Naive thymus-derived CD4-positive, alpha-beta T cell (primary cell): ENCODE results near the gene APCDD1L. TPM values are rescaled to one million over a fixed set of nuclear protein-coding genes. Genes with fewer than 3 reads are reported as not detected.

Source experiments
- ATAC-seq: fragments of 150-1000 bp; cut with Tn5 transposase; 2 replicates; pipeline ENCODE4 v1.10.0; 2021; ENCODE audit warnings: mild to moderate bottlenecking, moderate library complexity
- CTCF ChIA-PET: fragments of 350-600 bp; sonication (Branson Sonifier 250); formaldehyde crosslinking; loops from one replicate; lab custom pipeline; 2021; ENCODE audit warnings: antibody characterized with exemption; lab: Charles Lee
- POLR2A ChIA-PET: fragments of 350-600 bp; sonication (Branson Sonifier 250); formaldehyde crosslinking; loops from one replicate; lab custom pipeline; 2021; ENCODE audit warnings: antibody characterized with exemption, inconsistent platforms; lab: Charles Lee
- DNase-seq, 9 donors: peaks; one replicate each; pipeline versions ENCODE4 v3.0.0 to v3.0.0-alpha.2; 2020 to 2022; ENCODE audit warnings: mixed read lengths in 1 of 9
- H3K27ac ChIP-seq: one replicate; pipeline ENCODE4 v1.7.0; 2013; ENCODE audit warnings: mild to moderate bottlenecking, low read depth, low read length, moderate library complexity
- H3K27me3 ChIP-seq, 2 donors: one replicate each; pipeline ENCODE4 v1.7.0; 2013; ENCODE audit warnings: low read length in 2 of 2, mild to moderate bottlenecking in 2 of 2, moderate library complexity in 2 of 2; ENCODE audit not compliant: control insufficient read depth in 2 of 2, insufficient read depth in 2 of 2
- H3K36me3 ChIP-seq, 3 experiments: 1 replicate in 2 of 3; 2 replicates in 1 of 3; pipeline ENCODE4 v1.7.0; 2013; ENCODE audit warnings: low read length in 3 of 3, mild to moderate bottlenecking in 3 of 3, moderate library complexity in 1 of 3; ENCODE audit not compliant: insufficient read depth in 3 of 3, control insufficient read depth in 2 of 3
- H3K4me1 ChIP-seq, 2 donors: one replicate each; pipeline ENCODE4 v1.7.0; 2013; ENCODE audit warnings: low read length in 2 of 2, mild to moderate bottlenecking in 2 of 2, moderate library complexity in 1 of 2; ENCODE audit not compliant: control insufficient read depth in 2 of 2, insufficient read depth in 2 of 2
- H3K4me3 ChIP-seq: 2 replicates; pipeline ENCODE4 v1.7.0; 2013; ENCODE audit warnings: mild to moderate bottlenecking, low read length
- H3K9me3 ChIP-seq, 3 experiments: 1 replicate in 2 of 3; 2 replicates in 1 of 3; pipeline ENCODE4 v1.7.0; 2013; ENCODE audit warnings: low read length in 3 of 3; ENCODE audit not compliant: control insufficient read depth in 2 of 3
- H3K27ac Mint-ChIP-seq, 9 donors: one replicate each; pipeline ENCODE4 v1.8.0; 2020 to 2022; ENCODE audit warnings: mixed read lengths in 9 of 9, mild to moderate bottlenecking in 8 of 9, moderate library complexity in 5 of 9, inconsistent platforms in 2 of 9
- H3K27me3 Mint-ChIP-seq, 5 donors: one replicate each; pipeline ENCODE4 v1.8.0; 2021 to 2022; ENCODE audit warnings: mixed read lengths in 5 of 5, mild to moderate bottlenecking in 1 of 5
- H3K36me3 Mint-ChIP-seq, 5 donors: one replicate each; pipeline ENCODE4 v1.8.0; 2020 to 2022; ENCODE audit warnings: mixed read lengths in 5 of 5, mild to moderate bottlenecking in 3 of 5, inconsistent platforms in 1 of 5
- H3K4me1 Mint-ChIP-seq, 7 donors: one replicate each; pipeline ENCODE4 v1.8.0; 2020 to 2022; ENCODE audit warnings: mixed read lengths in 7 of 7, mild to moderate bottlenecking in 3 of 7, inconsistent platforms in 1 of 7
- H3K4me3 Mint-ChIP-seq, 10 donors: one replicate each; pipeline ENCODE4 v1.8.0; 2020 to 2022; ENCODE audit warnings: mild to moderate bottlenecking in 10 of 10, mixed read lengths in 10 of 10, moderate library complexity in 6 of 10, inconsistent platforms in 2 of 10
- H3K9me3 Mint-ChIP-seq, 11 donors: one replicate each; pipeline ENCODE4 v1.8.0; 2020 to 2022; ENCODE audit warnings: mixed read lengths in 11 of 11, mild to moderate bottlenecking in 4 of 11, inconsistent platforms in 1 of 11, moderate library complexity in 1 of 11
- intact Hi-C, 2 donors: fragments of 100-400 bp; cut with micrococcal nuclease; formaldehyde crosslinking; loops; one replicate each; pipeline ENCODE4 v1.15.1; 2023
- polyA plus RNA-seq, 2 donors: library from polyadenylated mRNA; unstranded; fragments of 300-500 nt; fragmentation: Illumina TruSeq; gene quantifications; one replicate each; pipeline ENCODE4 v1.2.3, GENCODE V29; 2021
- total RNA-seq, 6 experiments: library from RNA in 5 of 6; stranded (reverse) in 5 of 6; gene quantifications; 1 replicate in 5 of 6; 2 replicates in 1 of 6; pipeline ENCODE4 v1.2.3 and lab custom pipeline; 2021 to 2026

APCDD1L gene
- total and polyA plus RNA-seq, 7 experiments from 2014 or later: 0.09 to 0.18 TPM; not detected in 5

- H3K36me3 ChIP-seq: peaks cover 0 to 4% (median 0%) of the 10 kb centered on the region in 3 experiments
- H3K27me3 Mint-ChIP-seq: no peaks in the 10 kb centered on the region
- peaks cover 0 to 15% (median 6%) of the 10 kb centered on the region in 11 donors for H3K9me3 Mint-ChIP-seq
- peak overlapping the region in 2 of 9 donors; percentile 64 to 83 for H3K27ac Mint-ChIP-seq
- POLR2A ChIA-PET: interaction anchor here (0.6 to 0.7 kb wide), 2 partner anchors 131 to 223 kb away, joined by 3 read pairs; no protein-coding TSS in a partner anchor
- H3K4me1 Mint-ChIP-seq: peaks cover 0 to 5% (median 0%) of the 10 kb centered on the region in 7 donors
- H3K9me3 ChIP-seq: no peaks in the 10 kb centered on the region
- no peaks in the 10 kb centered on the region for H3K4me1 ChIP-seq
- H3K27ac ChIP-seq: no peak overlapping the region
- no peak for ATAC-seq
- CTCF ChIA-PET: interaction anchor here (0.8 kb wide), 1 partner anchor 385 kb away, joined by 3 read pairs; no protein-coding TSS in a partner anchor
- no peak overlapping the region for H3K4me3 ChIP-seq
- no peaks in the 10 kb centered on the region for H3K27me3 ChIP-seq
- peaks cover 4 to 45% (median 17%) of the 10 kb centered on the region in 5 donors for H3K36me3 Mint-ChIP-seq
- H3K4me3 Mint-ChIP-seq: no peak overlapping the region
- intact Hi-C loops: no loop called here
- DNase-seq: no peak
Measured at GRCh38 chr20:58452667-58453255, 62.4 kb downstream of the APCDD1L start.

GRCh38 chr20:58450254-58450653 is 64.9 kb downstream of the APCDD1L start:
- H3K4me3 Mint-ChIP-seq: no peak overlapping the region
- H3K36me3 Mint-ChIP-seq: peaks cover 4 to 39% (median 17%) of the 10 kb centered on the region in 5 donors
- POLR2A ChIA-PET: no interaction called here

GRCh38 chr20:58449681-58450221 is 65.4 kb downstream of the APCDD1L start:
- DNase-seq (no peak), ATAC-seq (no peak)
- H3K4me3 ChIP-seq: no peak overlapping the region
- no peaks in the 10 kb centered on the region for H3K27me3 Mint-ChIP-seq
- H3K27ac Mint-ChIP-seq: no peak overlapping the region
- intact Hi-C loops: loop anchor here in 1 of 2 donors (5.0 kb wide), 2 partner anchors 42 to 142 kb away; partner anchors contain the start of gene RAB22A
- ChIA-PET POLR2A (no interaction called here), CTCF (no interaction called here)
- H3K36me3 Mint-ChIP-seq: peaks cover 4 to 42% (median 16%) of the 10 kb centered on the region in 5 donors
- H3K4me1 Mint-ChIP-seq: peaks cover 0 to 9% (median 0%) of the 10 kb centered on the region in 7 donors
- no peaks in the 10 kb centered on the region for H3K4me1 ChIP-seq
- H3K9me3 Mint-ChIP-seq: peaks cover 0 to 10% (median 6%) of the 10 kb centered on the region in 11 donors
- no peak overlapping the region for H3K27ac ChIP-seq
- no peaks in the 10 kb centered on the region for H3K9me3 ChIP-seq
- no peaks in the 10 kb centered on the region for H3K27me3 ChIP-seq
- H3K4me3 Mint-ChIP-seq: no peak overlapping the region
- peaks cover 0 to 21% (median 5%) of the 10 kb centered on the region in 3 experiments for H3K36me3 ChIP-seq

More at GRCh38 chr20:58450254-58450653, 64.9 kb downstream of the APCDD1L start:
- Mint-ChIP-seq H3K27ac (peak overlapping the region in 1 of 9 donors; percentile 18), H3K9me3 (peaks cover 0 to 13% (median 6%) of the 10 kb centered on the region in 11 donors), H3K27me3 (no peaks in the 10 kb centered on the region), H3K4me1 (peaks cover 0 to 5% (median 0%) of the 10 kb centered on the region in 7 donors)
- no peak for DNase-seq
- CTCF ChIA-PET: no interaction called here
- no peak for ATAC-seq
- Histone ChIP-seq H3K4me3 (no peak overlapping the region), H3K4me1 (no peaks in the 10 kb centered on the region), H3K27ac (no peak overlapping the region), H3K36me3 (peaks cover 0 to 16% (median 5%) of the 10 kb centered on the region in 3 experiments), H3K27me3 (no peaks in the 10 kb centered on the region), H3K9me3 (no peaks in the 10 kb centered on the region)
- intact Hi-C loops: no loop called here

- no peaks in the 10 kb centered on the region for H3K9me3 ChIP-seq
- no peak overlapping the region for H3K4me3 Mint-ChIP-seq
- peaks cover 0 to 10% (median 0%) of the 10 kb centered on the region in 7 donors for H3K4me1 Mint-ChIP-seq
- CTCF ChIA-PET: no interaction called here
- H3K4me3 ChIP-seq: no peak overlapping the region
- H3K9me3 Mint-ChIP-seq: peaks cover 0 to 2% (median 1%) of the 10 kb centered on the region in 11 donors
- peaks cover 5 to 43% (median 15%) of the 10 kb centered on the region in 5 donors for H3K36me3 Mint-ChIP-seq
- no peak overlapping the region for H3K27ac ChIP-seq
- POLR2A ChIA-PET: interaction anchor here (0.5 kb wide), 1 partner anchor 215 kb away, joined by 3 read pairs; no protein-coding TSS in a partner anchor
- no peak for DNase-seq
- H3K4me1 ChIP-seq: no peaks in the 10 kb centered on the region
- intact Hi-C loops: loop anchor here in 1 of 2 donors (5.0 kb wide), 2 partner anchors 42 to 142 kb away; partner anchors contain the start of gene RAB22A
- ATAC-seq: no peak
- no peak overlapping the region for H3K27ac Mint-ChIP-seq
- peaks cover 0 to 29% (median 6%) of the 10 kb centered on the region in 3 experiments for H3K36me3 ChIP-seq
- no peaks in the 10 kb centered on the region for H3K27me3 Mint-ChIP-seq
- H3K27me3 ChIP-seq: no peaks in the 10 kb centered on the region
Measured at GRCh38 chr20:58448958-58449357, 66.2 kb downstream of the APCDD1L start.

- Mint-ChIP-seq H3K9me3 (peaks cover 0 to 1% (median 0%) of the 10 kb centered on the region in 11 donors), H3K27ac (peak overlapping the region in 4 of 9 donors; percentile 36 to 69 (median 52)), H3K4me1 (peaks cover 0 to 12% (median under 1%) of the 10 kb centered on the region in 7 donors), H3K36me3 (peaks cover 10 to 50% (median 19%) of the 10 kb centered on the region in 5 donors), H3K27me3 (no peaks in the 10 kb centered on the region), H3K4me3 (no peak overlapping the region)
- DNase-seq (peak in 8 of 9 donors; percentile 19 to 63 (median 51)), ATAC-seq (peak; percentile 67)
- H3K27me3 ChIP-seq: no peaks in the 10 kb centered on the region
- intact Hi-C loops: loop anchor here in 1 of 2 donors (1.0 to 5.0 kb wide), 3 partner anchors 40 to 210 kb away; partner anchors contain the start of gene RAB22A
- H3K27ac ChIP-seq: no peak overlapping the region
- ChIA-PET CTCF (interaction anchor here (1.1 to 2.2 kb wide), 3 partner anchors 32 to 212 kb away, joined by 3 to 12 read pairs (median 4); no protein-coding TSS in a partner anchor), POLR2A (interaction anchor here (0.7 kb wide), 1 partner anchor 58 kb away, joined by 3 read pairs; no protein-coding TSS in a partner anchor)
- no peak overlapping the region for H3K4me3 ChIP-seq
- no peaks in the 10 kb centered on the region for H3K9me3 ChIP-seq
- peaks cover 0 to 34% (median 9%) of the 10 kb centered on the region in 3 experiments for H3K36me3 ChIP-seq
- no peaks in the 10 kb centered on the region for H3K4me1 ChIP-seq
Measured at GRCh38 chr20:58447511-58448391, 67.4 kb downstream of the APCDD1L start.

GRCh38 chr20:58446960-58447265 is 68.3 kb downstream of the APCDD1L start:
- Mint-ChIP-seq H3K36me3 (peaks cover 10 to 53% (median 22%) of the 10 kb centered on the region in 5 donors), H3K4me3 (no peak overlapping the region), H3K27me3 (no peaks in the 10 kb centered on the region), H3K4me1 (peaks cover 0 to 15% (median 0%) of the 10 kb centered on the region in 7 donors), H3K27ac (peak overlapping the region in 5 of 9 donors; percentile 3 to 51 (median 32)), H3K9me3 (peaks cover 0 to 1% (median 0%) of the 10 kb centered on the region in 11 donors)
- H3K9me3 ChIP-seq: no peaks in the 10 kb centered on the region
- no peak overlapping the region for H3K4me3 ChIP-seq
- POLR2A ChIA-PET: no interaction called here
- ATAC-seq: no peak
- DNase-seq: no peak
- intact Hi-C loops: loop anchor here in 1 of 2 donors (1.0 to 5.0 kb wide), 3 partner anchors 40 to 210 kb away; partner anchors contain the start of gene RAB22A
- CTCF ChIA-PET: interaction anchor here (1.1 to 2.2 kb wide), 3 partner anchors 33 to 211 kb away, joined by 3 to 12 read pairs (median 4); no protein-coding TSS in a partner anchor
- H3K36me3 ChIP-seq: peaks cover 0 to 38% (median 9%) of the 10 kb centered on the region in 3 experiments
- H3K27me3 ChIP-seq: no peaks in the 10 kb centered on the region
- H3K4me1 ChIP-seq: no peaks in the 10 kb centered on the region
- H3K27ac ChIP-seq: no peak overlapping the region
